CD4-positive, alpha-beta T cell (primary cell): ENCODE data around the gene LIPG. TPM values are rescaled to one million over a fixed set of nuclear protein-coding genes. Genes with fewer than 3 reads are reported as not detected.

Experiments used
- ATAC-seq: fragments of 200-7000 bp; cut with Tn5 transposase; one replicate; pipeline ENCODE4 v1.10.0; 2022; ENCODE audit warnings: mild to moderate bottlenecking; ENCODE audit not compliant: poor library complexity
- CTCF ChIA-PET: fragments of 350-600 bp; sonication (Branson Sonifier 250); formaldehyde crosslinking; loops from one replicate; lab custom pipeline; 2021; ENCODE audit warnings: antibody characterized with exemption, inconsistent platforms; lab: Charles Lee
- POLR2A ChIA-PET: fragments of 350-600 bp; sonication (Branson Sonifier 250); formaldehyde crosslinking; loops from one replicate; lab custom pipeline; 2021; ENCODE audit warnings: antibody characterized with exemption, inconsistent platforms; lab: Charles Lee
- DNase-seq, 14 experiments: peaks; one replicate each; pipeline ENCODE4 v3.0.0-alpha.2; 2013 to 2020; ENCODE audit warnings: mixed read lengths in 2 of 14
- H3K27ac ChIP-seq, 2 donors: one replicate each; pipeline versions ENCODE4 v1.5.1 to v1.7.0; 2013; ENCODE audit warnings: low read length in 2 of 2, low read depth in 1 of 2, mild to moderate bottlenecking in 1 of 2
- H3K27me3 ChIP-seq, 2 experiments: 1 replicate in 1 of 2; 2 replicates in 1 of 2; pipeline versions ENCODE4 v1.6.1 to v1.7.0; 2013; ENCODE audit warnings: low read length in 2 of 2, control low read depth in 1 of 2, mild to moderate bottlenecking in 1 of 2, moderate library complexity in 1 of 2; ENCODE audit not compliant: insufficient read depth in 2 of 2, control insufficient read depth in 1 of 2
- H3K36me3 ChIP-seq: one replicate; pipeline ENCODE4 v1.6.1; 2013; ENCODE audit warnings: low read length, control low read depth; ENCODE audit not compliant: insufficient read depth
- H3K4me1 ChIP-seq: one replicate; pipeline ENCODE4 v1.6.1; 2013; ENCODE audit warnings: low read length, control low read depth; ENCODE audit not compliant: insufficient read depth
- H3K4me3 ChIP-seq: one replicate; pipeline ENCODE4 v1.5.1; 2013; ENCODE audit warnings: mild to moderate bottlenecking, low read length, moderate library complexity
- H3K9me3 ChIP-seq, 2 experiments: 1 replicate in 1 of 2; 2 replicates in 1 of 2; pipeline versions ENCODE4 v1.6.1 to v1.7.0; 2013; ENCODE audit warnings: low read length in 2 of 2, mild to moderate bottlenecking in 2 of 2, control low read depth in 1 of 2, moderate library complexity in 1 of 2; ENCODE audit not compliant: control insufficient read depth in 1 of 2, insufficient read depth in 1 of 2
- H3K27ac Mint-ChIP-seq: one replicate; pipeline ENCODE4 v1.8.0; 2020; ENCODE audit warnings: mixed read lengths
- H3K27me3 Mint-ChIP-seq: one replicate; pipeline ENCODE4 v1.8.0; 2021; ENCODE audit warnings: mixed read lengths
- H3K36me3 Mint-ChIP-seq: one replicate; pipeline ENCODE4 v1.8.0; 2021; ENCODE audit warnings: low read depth, mixed read lengths
- H3K4me1 Mint-ChIP-seq: one replicate; pipeline ENCODE4 v1.8.0; 2021; ENCODE audit warnings: low read depth, mixed read lengths
- H3K4me3 Mint-ChIP-seq: one replicate; pipeline ENCODE4 v1.8.0; 2020; ENCODE audit warnings: mild to moderate bottlenecking, mixed read lengths
- H3K9me3 Mint-ChIP-seq: one replicate; pipeline ENCODE4 v1.8.0; 2020; ENCODE audit warnings: mixed read lengths
- CTCF ChIP-seq: fragments of 200-600 bp; IDR thresholded peaks from one replicate; pipeline ENCODE4 v1.8.0; 2022; ENCODE audit warnings: antibody characterized with exemption, mild to moderate bottlenecking
- intact Hi-C, 2 experiments: fragments of 100-400 bp; cut with DNase I in 1 of 2; cut with micrococcal nuclease in 1 of 2; formaldehyde crosslinking; loops; one replicate each; pipeline versions ENCODE4 v1.15.1 to v1.9.0; 2023 to 2025; cut with DNase I, micrococcal nuclease
- total RNA-seq, 174 experiments: library from RNA in 2 of 174; stranded (reverse) in 2 of 174; gene quantifications; one replicate each; pipeline ENCODE4 v1.2.3 and lab custom pipeline; 2021 to 2026

The LIPG gene
- total RNA-seq, 2 experiments from 2014 or later, result not detected

DNA sequence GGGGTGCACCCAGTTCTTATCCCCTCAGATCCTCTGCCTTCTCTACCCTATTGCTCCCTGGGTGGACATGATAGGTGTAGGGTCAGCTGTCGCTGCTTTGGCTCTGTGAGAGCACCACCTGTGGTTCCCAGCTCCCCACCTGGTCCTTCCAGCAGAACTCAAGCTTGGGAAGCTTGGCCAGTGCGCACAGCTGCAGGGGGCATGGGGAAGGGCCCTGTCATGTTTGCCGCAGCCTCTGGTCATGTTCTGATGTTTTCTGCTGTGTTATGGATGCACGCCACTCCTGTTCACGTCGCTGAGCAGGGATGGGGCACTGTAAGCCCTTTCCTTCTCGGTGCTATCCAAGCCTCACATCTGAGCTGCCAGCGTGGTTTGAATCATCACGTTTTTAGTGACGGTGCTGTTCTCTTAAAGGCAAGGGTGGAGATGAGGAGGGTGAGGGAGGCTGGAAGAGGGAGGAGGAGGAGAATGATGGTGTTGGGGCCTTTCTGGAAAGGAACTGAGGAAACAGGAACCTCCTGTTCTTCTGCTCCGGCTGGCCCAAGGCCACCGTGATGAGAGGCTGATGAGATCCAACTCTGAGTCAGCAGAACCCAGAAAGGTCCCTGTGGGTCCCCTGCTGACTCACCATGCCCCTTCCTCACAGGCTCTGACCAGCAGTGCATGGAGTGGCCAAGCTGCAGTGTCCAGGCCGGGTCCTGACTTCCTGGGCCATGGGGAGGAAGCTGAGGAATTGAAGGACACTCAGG, 78.0 kb downstream of the LIPG start:
- no peaks in the 10 kb centered on the region for H3K4me1 ChIP-seq
- intact Hi-C loops, result no loop called here
- DNase-seq (no peak), ATAC-seq (no peak)
- no peaks in the 10 kb centered on the region for H3K9me3 ChIP-seq
- no peak overlapping the region for H3K27ac ChIP-seq
- ChIA-PET POLR2A (no interaction called here), CTCF (no interaction called here)
- no peaks in the 10 kb centered on the region for H3K27me3 ChIP-seq
- no peak for TF ChIP-seq CTCF
- no peak overlapping the region for H3K4me3 ChIP-seq
- no peak overlapping the region for H3K4me3 Mint-ChIP-seq
- H3K27me3 Mint-ChIP-seq, result peaks cover 11% of the 10 kb centered on the region
- H3K36me3 Mint-ChIP-seq, result no peaks in the 10 kb centered on the region
- H3K27ac Mint-ChIP-seq, result no peak overlapping the region
- H3K9me3 Mint-ChIP-seq, result no peaks in the 10 kb centered on the region
- no peaks in the 10 kb centered on the region for H3K4me1 Mint-ChIP-seq
- no peaks in the 10 kb centered on the region for H3K36me3 ChIP-seq

- CTCF ChIA-PET, result no interaction called here
- intact Hi-C loops, result no loop called here
Measured at GRCh38 chr18:49640741-49641140, 78.9 kb downstream of the LIPG start.

DNA sequence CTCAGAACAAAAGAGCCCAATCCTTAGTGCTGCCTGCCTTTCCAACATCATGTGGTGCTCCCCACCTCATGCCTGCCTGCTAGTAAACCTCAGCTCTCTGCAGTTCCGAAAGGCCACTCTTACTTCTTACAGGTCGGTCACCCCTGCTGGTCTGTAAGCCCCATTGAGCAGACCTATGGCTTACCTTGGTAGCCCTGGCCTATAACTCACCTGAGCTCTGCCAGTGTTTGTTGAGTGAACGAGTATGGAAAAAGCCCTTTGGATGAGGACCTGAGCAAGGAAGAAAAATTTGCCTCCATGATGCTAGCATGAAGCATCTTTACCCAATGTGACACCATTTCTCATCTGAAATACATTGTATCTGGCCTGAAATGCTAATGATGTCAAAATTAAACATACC, 83.3 kb downstream of the LIPG start:
- ChIA-PET CTCF (no interaction called here), POLR2A (no interaction called here)
- no peak overlapping the region for H3K27ac Mint-ChIP-seq
- Histone ChIP-seq H3K4me1 (no peaks in the 10 kb centered on the region), H3K36me3 (no peaks in the 10 kb centered on the region), H3K27ac (no peak overlapping the region), H3K4me3 (no peak overlapping the region), H3K27me3 (no peaks in the 10 kb centered on the region), H3K9me3 (no peaks in the 10 kb centered on the region)
- no peaks in the 10 kb centered on the region for H3K4me1 Mint-ChIP-seq
- no peak for ATAC-seq
- no peak overlapping the region for H3K4me3 Mint-ChIP-seq
- no peak for TF ChIP-seq CTCF
- no peaks in the 10 kb centered on the region for H3K36me3 Mint-ChIP-seq
- DNase-seq, result no peak
- no peaks in the 10 kb centered on the region for H3K9me3 Mint-ChIP-seq
- peaks cover 7% of the 10 kb centered on the region for H3K27me3 Mint-ChIP-seq
- intact Hi-C loops, result no loop called here

More at GRCh38 chr18:49640741-49641140, 78.9 kb downstream of the LIPG start:
- no peak overlapping the region for H3K4me3 Mint-ChIP-seq
- no peak overlapping the region for H3K4me3 ChIP-seq
- no peaks in the 10 kb centered on the region for H3K9me3 Mint-ChIP-seq
- H3K27ac Mint-ChIP-seq, result no peak overlapping the region
- no peak for DNase-seq
- TF ChIP-seq CTCF, result no peak
- no peaks in the 10 kb centered on the region for H3K4me1 Mint-ChIP-seq
- no peaks in the 10 kb centered on the region for H3K36me3 Mint-ChIP-seq
- no peaks in the 10 kb centered on the region for H3K4me1 ChIP-seq
- ATAC-seq, result no peak
- POLR2A ChIA-PET, result no interaction called here
- no peaks in the 10 kb centered on the region for H3K36me3 ChIP-seq
- H3K27me3 Mint-ChIP-seq, result peaks cover 11% of the 10 kb centered on the region
- no peak overlapping the region for H3K27ac ChIP-seq
- H3K9me3 ChIP-seq, result no peaks in the 10 kb centered on the region
- no peaks in the 10 kb centered on the region for H3K27me3 ChIP-seq
